GM12891 (cell line): ENCODE measurements around the gene ETHE1.

Experiments
- POLR2A ChIP-seq: IDR thresholded peaks from 2 replicates; pipeline ENCODE4 v1.6.1; 2011; ENCODE audit warnings: low read depth, low read length, control low read depth
- POLR2AphosphoS5 ChIP-seq: IDR thresholded peaks from 2 replicates; pipeline ENCODE4 v1.6.1; 2011; ENCODE audit warnings: low read depth, low read length, control low read depth

DNA sequence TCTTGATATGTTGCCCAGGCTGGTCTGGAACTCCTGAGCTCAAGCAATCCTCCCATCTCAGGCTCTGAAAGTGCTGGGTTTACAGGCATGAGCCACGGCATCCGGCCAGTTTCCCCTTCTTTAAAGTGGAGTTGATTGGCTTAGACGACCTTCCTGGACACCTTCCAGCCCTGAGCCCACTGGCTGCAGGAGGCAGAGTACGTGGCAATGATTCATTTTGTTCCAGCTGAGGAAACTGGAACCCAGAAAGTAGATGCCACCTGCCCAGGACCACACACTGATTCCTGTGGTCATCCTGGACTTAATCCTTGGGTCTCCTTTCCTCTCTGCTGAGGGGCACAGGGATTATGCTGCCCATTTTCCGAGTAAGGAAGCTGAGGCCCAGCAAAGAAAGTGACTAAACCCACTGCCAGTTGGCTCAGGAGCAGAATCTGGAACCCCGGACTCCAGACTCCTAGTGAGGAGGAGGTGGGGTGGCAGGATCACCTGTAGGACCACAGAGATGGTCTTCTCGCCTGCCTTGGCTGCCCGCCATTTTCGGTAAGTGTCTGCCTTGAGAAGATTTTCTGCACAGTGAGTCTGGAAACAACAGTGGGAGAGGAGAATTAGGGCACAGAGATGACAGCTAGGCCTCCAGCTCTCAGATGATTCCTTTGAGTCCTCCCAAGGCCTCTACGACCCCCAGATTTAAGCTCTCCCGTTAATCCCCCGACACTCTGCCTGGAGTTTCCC lies 47.6 kb upstream of the ETHE1 start:
- TF ChIP-seq POLR2AphosphoS5 = no peak
- TF ChIP-seq POLR2A = no peak
